HG02759 (cell line): ENCODE measurements around the gene FBXO45.
A peak's percentile ranks its signal among the peaks of the same experiment; 100 is the strongest.
"Not testable (repeated sequence)": the region's sequence is repeated elsewhere in the genome, so short reads cannot be mapped to it uniquely, and the experiment has no call there.

Source experiments
- ATAC-seq: cut with Tn5 transposase; IDR thresholded peaks from one replicate; pipeline ENCODE4 v1.9.1; 2021; ENCODE audit warnings: mild to moderate bottlenecking, moderate library complexity; ENCODE audit not compliant: unreplicated experiment

The FBXO45 gene

DNA sequence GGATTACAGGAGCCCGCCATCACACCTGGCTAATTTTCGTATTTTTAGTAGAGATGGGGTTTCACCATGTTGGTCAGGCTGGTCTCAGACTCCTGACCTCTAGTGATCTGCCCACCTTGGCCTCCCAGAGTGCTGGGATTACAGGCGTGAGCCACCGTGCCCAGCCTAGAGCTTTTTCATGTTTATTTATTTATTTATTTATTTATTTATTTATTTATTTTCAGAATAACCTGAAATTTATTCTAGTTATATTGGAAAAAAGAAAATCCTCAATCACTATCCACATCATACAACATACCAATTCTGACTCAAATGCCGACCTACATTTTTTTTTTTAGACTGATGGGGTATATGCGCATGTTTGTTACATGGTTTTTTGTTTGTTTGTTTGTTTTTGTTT is 46.8 kb downstream of the FBXO45 start:
- ATAC-seq: not testable (repeated sequence)

DNA sequence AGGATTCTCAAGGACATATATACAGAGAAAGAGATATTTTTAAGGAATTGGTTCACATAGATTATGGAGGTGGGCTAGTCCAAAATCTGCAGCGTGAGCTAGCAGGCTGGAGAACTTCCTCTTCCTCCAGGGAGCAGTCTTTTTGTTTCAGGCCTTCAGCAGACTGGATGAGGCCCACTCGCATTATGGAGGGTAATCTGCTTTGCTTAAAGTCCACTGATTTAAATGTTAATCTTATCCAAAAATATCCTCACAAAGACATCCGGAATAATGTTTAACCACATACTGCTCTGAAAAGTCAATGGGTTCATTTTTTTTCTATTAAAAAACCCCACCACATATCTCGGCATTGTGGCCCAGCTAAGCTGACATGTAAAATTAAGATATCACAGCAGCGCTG is 48.8 kb downstream of the FBXO45 start:
- ATAC-seq: no peak

DNA sequence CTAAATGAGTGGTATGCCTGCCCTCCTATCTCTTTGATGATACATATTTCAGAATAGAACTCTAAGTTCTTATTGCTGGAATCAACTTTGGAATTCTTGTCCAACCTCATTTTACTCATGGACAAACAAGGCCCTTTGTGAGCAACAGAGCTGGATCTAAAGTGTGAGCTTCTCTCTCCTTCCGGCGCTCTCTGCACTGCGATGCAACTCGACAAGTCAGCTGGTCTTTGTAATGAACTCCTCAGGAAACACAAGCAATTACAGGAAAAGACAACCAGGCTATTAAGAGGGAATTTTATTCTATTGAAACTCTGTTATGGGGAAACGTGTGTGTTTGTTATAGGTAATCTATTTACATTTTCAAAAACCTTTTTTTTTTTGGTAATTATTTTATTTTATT is 50.8 kb downstream of the FBXO45 start:
- ATAC-seq: no peak

GRCh38 chr3:196619627-196620026 is 51.2 kb downstream of the FBXO45 start:
- ATAC-seq: not testable (repeated sequence)

GRCh38 chr3:196620161-196620604 is 51.7 kb downstream of the FBXO45 start:
- peak; percentile 55 for ATAC-seq

DNA sequence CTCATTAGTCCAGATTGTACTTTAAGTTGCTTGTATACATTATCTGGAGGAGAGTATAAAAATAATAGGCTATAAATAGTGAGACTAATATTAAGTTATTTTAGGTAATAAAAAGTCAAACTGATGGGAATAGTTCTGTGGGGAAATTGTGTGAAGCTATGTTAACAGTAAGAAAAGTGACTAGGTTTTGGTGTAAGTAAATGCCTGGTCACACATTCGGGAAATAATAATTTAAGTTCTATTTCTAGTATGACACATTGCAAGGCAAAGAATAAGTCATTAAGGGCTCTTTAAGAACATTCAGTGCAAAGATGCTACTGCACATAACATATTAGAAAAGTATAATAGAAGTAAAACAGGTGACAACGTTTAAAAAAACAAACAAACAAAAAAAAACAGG is 52.2 kb downstream of the FBXO45 start:
- ATAC-seq: no peak

- ATAC-seq: no peak
Observed at GRCh38 chr3:196621611-196622010, 53.2 kb downstream of the FBXO45 start.

- no peak for ATAC-seq
Observed at GRCh38 chr3:196624067-196624790, 55.8 kb downstream of the FBXO45 start.

GRCh38 chr3:196624907-196625306 is 56.4 kb downstream of the FBXO45 start:
- no peak for ATAC-seq

- ATAC-seq: no peak
Observed at GRCh38 chr3:196625331-196625730, 56.9 kb downstream of the FBXO45 start.

DNA sequence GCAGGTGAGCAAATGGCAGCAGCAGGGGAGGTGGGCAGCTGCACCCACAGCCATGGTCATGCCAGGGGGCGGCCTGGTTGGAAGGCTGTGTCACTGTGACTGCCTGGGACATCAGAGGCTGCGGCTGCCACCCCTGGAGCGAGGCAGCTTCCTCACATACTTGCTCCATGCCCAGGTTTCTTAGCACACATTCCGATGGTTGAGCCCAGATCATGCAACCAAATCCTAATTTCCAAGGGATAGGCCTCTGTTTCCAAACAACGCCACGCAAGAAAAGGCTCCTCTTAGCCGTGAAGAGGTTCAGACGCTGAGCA is 59.4 kb downstream of the FBXO45 start:
- no peak for ATAC-seq

- ATAC-seq: no peak
Observed at GRCh38 chr3:196629228-196629627, 60.8 kb downstream of the FBXO45 start.

GRCh38 chr3:196631682-196632045 is 63.2 kb downstream of the FBXO45 start:
- ATAC-seq: no peak

DNA sequence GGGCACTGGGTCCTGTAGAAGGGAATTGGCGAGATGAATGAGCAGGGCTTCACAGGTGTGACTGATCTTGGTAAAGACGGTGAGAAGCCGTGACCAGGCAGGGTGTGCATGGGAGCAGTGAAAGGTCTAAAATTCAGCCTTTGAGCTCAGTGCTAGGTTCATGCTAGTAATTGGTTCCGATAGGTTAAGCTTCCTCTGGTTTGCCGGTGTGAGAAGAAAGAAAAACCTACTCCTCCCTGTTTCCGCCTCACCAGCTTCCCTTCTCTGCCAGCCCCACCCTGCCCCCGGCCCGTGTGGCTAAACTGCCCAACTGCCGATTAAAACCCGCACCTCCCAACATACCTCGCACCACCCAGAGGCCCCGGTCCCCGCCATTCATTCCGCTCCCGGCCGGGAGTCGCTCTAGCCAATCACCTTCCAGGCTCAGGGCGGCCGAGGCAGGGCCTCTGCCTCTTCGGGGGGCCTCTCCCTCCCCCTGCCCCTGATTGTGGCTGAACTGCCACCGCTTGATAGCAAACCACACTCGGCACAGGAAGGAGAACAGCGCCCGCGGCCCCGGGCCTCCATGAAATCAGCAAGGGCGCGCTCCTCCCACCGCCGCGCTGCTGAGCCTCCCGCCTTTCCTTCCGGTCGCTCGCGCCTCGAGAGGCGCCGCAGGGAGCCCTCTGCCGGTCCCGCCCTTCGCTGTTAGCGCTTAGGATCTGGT is 63.7 kb downstream of the FBXO45 start:
- peak; percentile 82 for ATAC-seq

DNA sequence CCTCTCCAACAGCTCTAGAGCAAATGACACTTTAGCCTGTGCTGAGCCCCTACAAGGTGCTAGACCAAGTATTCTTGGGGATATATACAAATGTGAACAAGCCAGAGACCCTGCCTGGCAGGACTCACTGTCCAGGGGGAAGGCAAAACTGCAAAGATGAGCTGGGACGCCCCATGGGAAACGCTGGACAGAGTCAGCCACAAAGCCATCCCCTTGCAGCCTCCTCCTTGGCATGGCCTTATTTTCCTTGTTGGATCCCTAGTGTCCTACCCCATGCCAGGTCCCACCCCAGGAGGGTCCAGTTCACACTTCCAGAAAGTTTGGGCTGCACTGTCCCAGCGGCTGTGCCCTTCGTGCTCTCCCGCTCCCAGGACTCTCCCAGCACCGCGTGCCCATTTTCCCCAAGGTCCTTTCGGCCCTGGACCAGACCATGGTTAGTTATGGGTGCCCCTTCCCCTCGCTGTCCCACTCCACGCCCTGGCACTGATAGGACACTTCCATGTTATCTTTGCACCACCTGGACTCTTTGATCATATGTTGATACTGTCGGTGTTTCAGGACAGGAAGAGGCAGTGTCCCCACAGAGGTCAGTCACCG is 65.2 kb downstream of the FBXO45 start:
- ATAC-seq: no peak

DNA sequence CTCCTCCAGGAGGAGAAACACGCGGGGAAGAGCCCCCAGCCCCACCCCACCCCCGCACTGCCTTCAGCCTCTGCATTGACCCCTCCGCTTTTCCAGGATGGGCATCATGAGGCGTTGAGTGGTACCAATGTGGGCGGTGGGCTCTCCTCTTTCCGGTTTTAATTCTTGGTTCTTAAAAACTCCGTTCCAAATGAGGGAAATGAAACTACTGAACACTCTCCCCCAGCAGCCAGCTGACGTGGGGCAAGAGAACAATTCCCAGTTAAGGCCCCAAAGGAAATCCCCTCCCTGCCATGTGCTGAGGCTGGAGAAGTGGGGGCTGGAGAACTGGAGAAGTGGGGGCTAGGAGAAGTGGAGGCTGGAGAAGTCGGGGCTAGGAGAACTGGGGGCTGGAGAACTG is 65.8 kb downstream of the FBXO45 start:
- no peak for ATAC-seq

DNA sequence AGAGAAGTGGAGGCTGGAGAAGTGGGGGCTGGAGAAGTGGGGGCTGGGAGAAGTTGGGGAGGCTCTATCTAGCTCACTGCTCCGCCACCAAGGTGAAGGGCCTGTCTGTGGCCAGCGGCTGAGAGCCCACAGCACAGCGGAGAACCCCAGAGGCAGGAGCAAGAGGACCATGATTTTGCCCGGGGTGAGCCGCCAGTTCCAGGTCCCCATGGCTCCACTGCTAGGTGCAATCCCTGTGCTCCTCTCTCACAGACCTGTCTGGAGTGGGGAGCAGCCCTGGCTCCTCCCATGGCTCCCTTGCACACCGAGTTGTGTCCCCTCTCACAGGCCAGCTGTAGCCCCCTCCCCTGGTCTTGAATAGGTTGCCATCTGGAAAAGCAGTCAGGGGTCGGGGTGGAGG is 66.4 kb downstream of the FBXO45 start:
- ATAC-seq: no peak

- no peak for ATAC-seq
Observed at GRCh38 chr3:196636369-196637349, 68.2 kb downstream of the FBXO45 start.

- ATAC-seq: not testable (repeated sequence)
Observed at GRCh38 chr3:196637941-196638340, 69.5 kb downstream of the FBXO45 start.
